GM19043 (cell line): Measurements from ENCODE around the gene POR.
"Not testable (repeated sequence)": the region's sequence is repeated elsewhere in the genome, so short reads cannot be mapped to it uniquely, and the experiment has no call there.

Experiments used
- ATAC-seq: cut with Tn5 transposase; IDR thresholded peaks from one replicate; pipeline ENCODE4 v1.9.1; 2021; ENCODE audit warnings: low read depth; ENCODE audit not compliant: unreplicated experiment

The POR gene

GRCh38 chr7:75884476-75884875 lies 30.5 kb upstream of the POR start:
- no peak for ATAC-seq

DNA sequence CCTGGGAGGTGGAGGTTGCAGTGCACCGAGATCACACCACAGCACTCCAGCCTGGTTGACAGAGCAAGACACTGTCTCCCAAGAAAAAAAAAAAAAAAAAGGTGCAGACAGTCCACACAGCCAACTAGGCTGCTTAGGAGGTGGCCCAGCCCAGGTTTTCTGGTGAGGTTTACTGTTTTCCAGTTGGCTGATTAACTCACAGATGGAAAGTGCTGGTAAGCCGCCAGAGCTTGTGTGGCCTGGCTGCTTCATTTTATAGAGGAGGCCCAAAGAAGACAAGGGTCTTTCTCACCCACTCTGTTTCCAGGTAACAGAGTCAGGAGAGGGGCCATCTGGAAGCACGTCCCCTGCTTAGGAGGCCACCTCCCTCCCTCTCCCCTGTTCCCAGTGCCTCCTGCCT lies 29.9 kb upstream of the POR start:
- ATAC-seq, result no peak

DNA sequence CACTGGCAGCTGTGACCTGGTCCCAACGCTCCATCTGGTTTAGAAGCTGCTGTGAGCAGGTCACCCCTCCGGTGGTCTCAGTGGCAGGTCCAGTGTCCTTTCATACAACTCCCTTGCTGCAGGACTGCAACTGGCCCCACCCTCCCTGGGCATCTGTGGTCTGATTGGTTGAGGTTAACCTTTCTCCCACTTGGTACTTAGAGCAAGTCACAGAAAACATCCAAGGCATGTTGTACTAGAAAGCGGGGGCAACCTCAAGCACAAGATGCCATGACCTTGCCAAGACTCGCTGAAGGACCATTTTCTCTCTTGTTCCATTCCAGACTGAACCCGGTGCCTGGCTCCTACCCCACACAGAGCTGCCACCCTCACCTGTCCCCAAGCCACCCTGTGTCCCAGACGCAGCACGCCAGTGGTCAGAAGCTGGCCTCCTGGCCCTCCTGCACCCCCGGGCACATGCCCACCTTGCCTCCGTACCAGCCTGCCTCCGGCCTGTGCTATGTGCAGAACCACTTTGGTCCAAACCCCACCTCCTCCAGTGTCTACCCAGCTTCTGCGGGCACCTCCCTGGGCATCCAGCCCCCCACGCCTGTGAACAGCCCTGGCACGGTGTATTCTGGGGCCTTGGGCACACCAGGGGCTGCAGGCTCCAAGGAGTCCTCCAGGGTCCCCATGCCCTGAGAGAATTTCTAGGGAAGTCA lies 27.1 kb upstream of the POR start:
- no peak for ATAC-seq

GRCh38 chr7:75888464-75889222 lies 26.3 kb upstream of the POR start:
- ATAC-seq, result no peak

- ATAC-seq, result no peak
Measured at GRCh38 chr7:75889223-75889825, 25.6 kb upstream of the POR start.

DNA sequence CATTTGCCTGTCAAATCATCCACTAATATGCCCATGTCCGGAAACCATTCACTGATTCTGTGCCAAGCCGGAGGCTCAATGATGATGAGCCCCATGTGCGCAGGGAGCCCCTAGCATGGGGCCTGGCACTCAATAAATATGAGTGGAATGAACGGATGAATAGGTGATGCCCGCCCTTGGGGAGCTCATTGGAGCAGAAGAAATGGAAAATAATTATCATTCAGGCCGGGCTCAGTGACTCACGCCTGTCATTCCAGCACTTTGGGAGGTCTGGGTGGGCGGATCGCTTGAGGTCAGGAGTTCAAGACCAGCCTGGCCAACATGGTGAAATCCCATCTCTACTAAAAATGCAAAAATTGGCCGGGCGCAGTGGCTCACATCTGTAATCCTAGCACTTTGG lies 25.1 kb upstream of the POR start:
- no peak for ATAC-seq

GRCh38 chr7:75891237-75891636 lies 23.7 kb upstream of the POR start:
- not testable (repeated sequence) for ATAC-seq

- no peak for ATAC-seq
Measured at GRCh38 chr7:75891815-75892411, 23.0 kb upstream of the POR start.

- no peak for ATAC-seq
Measured at GRCh38 chr7:75892634-75893272, 22.2 kb upstream of the POR start.

- ATAC-seq, result no peak
Measured at GRCh38 chr7:75896803-75897327, 18.1 kb upstream of the POR start.

DNA sequence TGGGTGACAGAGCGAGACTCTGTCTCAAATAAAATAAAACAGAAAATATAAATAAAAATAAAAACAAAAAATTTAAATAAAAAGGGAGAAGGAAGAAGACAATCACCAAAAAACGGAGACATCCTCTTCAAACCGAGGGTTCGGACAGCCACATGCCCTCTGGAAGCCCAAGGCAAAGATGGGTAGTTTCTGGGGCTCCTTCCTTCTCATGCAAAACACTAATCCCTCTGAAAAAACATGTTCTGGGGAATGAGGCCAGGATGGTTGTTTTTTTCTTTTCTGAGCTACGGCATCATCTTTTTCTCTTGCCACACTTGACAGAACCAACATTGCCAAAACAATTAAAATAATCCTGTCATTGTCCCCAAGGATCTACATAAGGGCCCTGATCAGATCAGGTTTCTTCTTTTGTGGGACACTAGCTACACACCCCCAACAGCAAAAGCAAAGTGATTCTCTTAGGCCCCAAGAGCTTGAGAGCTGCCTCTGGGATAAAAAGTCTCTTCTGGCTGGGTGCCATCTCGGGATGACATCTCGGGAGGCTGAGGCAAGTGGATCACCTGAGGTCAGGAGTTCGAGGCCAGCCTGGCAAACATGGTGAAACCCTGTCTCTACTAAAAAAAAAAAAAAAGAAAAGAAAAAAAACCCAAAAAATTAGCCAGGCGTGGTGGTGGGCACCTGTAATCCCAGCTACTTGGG lies 14.2 kb upstream of the POR start:
- no peak for ATAC-seq

DNA sequence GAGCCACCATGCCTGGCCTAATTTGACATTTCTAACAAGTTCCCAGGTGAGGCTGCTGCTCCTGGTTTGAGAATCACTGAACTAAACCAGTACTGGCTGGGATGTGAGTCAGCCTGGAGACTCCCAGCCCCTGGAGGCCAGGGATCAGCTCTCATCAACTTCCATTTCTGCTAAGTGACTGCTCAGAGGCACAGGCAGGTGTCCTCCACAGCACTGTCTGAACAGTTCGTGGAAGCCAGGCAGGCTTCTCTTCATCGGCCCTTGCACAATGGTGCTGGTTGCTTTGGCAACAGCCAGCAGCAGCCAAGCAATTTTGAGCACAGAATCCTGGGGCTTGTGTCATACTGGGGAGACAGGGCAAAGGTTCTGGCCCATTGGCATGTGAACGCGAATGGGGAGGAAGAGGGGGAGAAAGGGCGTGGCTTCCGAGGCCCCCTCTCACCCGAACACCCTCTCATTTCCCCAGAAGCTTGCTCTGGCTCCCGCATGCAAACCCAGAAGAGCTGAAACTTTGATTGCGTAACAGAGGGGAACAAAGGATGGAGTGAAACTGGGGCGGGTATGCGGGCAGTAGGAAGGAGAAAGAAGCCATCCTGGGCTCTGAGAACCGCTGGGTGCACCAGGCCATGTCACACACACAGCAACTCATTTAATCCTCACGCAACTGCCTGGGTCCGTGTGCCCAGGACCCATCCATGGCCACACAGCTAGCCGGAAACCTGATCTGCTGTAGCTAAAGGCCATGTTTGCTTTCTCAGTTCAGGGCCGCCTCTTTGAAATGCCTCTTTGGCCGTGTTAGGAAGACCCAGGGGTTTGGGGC lies 9.0 kb upstream of the POR start:
- ATAC-seq, result no peak

GRCh38 chr7:75906991-75907667 lies 7.8 kb upstream of the POR start:
- no peak for ATAC-seq

- not testable (repeated sequence) for ATAC-seq
Measured at GRCh38 chr7:75907668-75908039, 7.3 kb upstream of the POR start.

- no peak for ATAC-seq
Measured at GRCh38 chr7:75909521-75910132, 5.3 kb upstream of the POR start.

DNA sequence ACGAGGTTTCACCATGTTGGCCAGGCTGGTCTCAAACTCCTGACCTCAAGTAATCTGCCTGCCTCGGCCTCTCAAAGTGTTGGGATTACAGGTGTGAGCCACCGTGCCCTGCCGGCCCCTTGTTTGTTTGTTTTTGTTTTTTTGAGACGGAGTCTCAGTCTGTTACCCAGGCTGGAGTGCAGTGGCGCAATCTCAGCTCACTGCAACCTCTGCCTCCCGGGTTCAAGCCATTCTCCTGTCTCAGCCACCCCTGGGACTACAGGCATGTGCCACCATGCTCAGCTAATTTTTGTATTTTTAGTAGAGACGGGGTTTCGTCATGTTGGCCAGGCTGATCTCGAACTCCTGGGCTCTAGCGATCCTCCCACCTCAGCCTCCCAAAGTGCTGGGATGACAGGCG lies 3.8 kb upstream of the POR start:
- not testable (repeated sequence) for ATAC-seq

DNA sequence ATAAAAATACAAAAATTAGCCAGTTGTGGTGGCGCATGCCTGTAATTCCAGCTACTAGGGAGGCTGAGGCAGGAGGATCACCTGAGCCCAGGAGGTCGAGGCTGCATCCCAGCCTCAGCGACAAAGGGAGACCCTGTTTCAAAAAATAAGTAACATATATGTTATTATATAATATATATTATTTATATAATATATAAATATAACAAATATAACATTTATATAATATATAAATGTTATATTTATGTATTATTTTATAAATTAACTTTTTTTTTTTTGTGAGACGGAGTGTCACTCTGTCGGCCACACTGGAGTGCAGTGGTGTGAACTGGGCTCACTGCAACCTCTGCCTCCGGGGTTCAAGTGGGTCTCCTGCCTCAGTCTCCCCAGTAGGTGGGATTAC lies 1.5 kb upstream of the POR start:
- ATAC-seq, result no peak

DNA sequence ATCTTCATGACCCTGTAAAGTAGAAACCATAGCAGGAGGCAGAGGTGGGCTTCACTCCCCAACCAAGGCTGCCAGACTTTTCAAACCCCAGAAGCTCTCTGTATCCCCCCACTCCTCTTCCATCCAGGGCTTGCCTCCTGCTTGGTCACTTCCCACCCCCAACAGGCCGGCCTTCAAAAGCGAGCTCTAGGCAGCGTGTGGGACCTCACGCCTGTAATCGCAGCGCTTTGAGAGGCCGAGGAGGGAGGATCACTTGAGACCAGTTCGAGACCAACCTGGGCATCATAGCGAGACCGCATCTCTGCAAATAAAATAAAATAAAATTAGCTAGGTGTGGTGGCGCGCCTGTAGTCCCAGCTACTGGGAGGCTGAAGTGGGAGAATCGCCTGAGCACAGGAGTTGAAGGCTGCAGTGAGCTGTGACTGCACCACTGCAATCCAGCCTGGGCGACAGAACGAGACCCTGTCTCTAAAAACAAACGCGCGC lies 743 bp upstream of the POR start:
- no peak for ATAC-seq
